HepG2 (cell line): ENCODE results near the gene CFAP70. TPM values are rescaled to one million over a fixed set of nuclear protein-coding genes. Genes with fewer than 3 reads are reported as not detected.

Experiments used
- HDAC2 ChIP-seq: sonication (generic); formaldehyde crosslinking; IDR thresholded peaks from 2 replicates; pipeline ENCODE4 v1.4.0; 2020; ENCODE audit warnings: missing genetic modification reagents
- HNF4G ChIP-seq, 2 experiments: sonication (generic) in 1 of 2; formaldehyde crosslinking in 1 of 2; IDR thresholded peaks; 2 replicates each; pipeline versions ENCODE4 v1.4.0 to v1.6.1; 2011 to 2020; ENCODE audit warnings: borderline replicate concordance in 2 of 2, low read depth in 2 of 2, mild to moderate bottlenecking in 2 of 2, low read length in 1 of 2, missing genetic modification reagents in 1 of 2, moderate library complexity in 1 of 2
- IRF2 ChIP-seq: IDR thresholded peaks from 2 replicates; pipeline ENCODE4 v1.6.1; 2018; ENCODE audit warnings: missing genetic modification reagents, missing compliant biosample characterization
- MEIS2 ChIP-seq: sonication (generic); formaldehyde crosslinking; IDR thresholded peaks from 2 replicates; pipeline ENCODE4 v1.9.0; 2021; ENCODE audit warnings: mild to moderate bottlenecking, missing genetic modification reagents
- NR2C2 ChIP-seq: sonication (generic); formaldehyde crosslinking; IDR thresholded peaks from 2 replicates; pipeline ENCODE4 v1.4.0; 2020; ENCODE audit warnings: missing genetic modification reagents, mild to moderate bottlenecking, moderate library complexity, borderline replicate concordance
- ZFP41 ChIP-seq: sonication (generic); formaldehyde crosslinking; IDR thresholded peaks from 2 replicates; pipeline ENCODE4 v1.4.0; 2020; ENCODE audit warnings: mild to moderate bottlenecking, missing genetic modification reagents, borderline replicate concordance
- ZNF143 ChIP-seq: sonication (generic); formaldehyde crosslinking; IDR thresholded peaks from 2 replicates; pipeline ENCODE4 v1.4.0; 2020; ENCODE audit warnings: missing genetic modification reagents
- ZNF274 ChIP-seq: sonication (generic); formaldehyde crosslinking; IDR thresholded peaks from 2 replicates; pipeline ENCODE4 v1.5.1; 2020; ENCODE audit warnings: mild to moderate bottlenecking, missing genetic modification reagents
- ZNF30 ChIP-seq: sonication (generic); formaldehyde crosslinking; IDR thresholded peaks from 2 replicates; pipeline ENCODE4 v1.5.0; 2020; ENCODE audit warnings: mild to moderate bottlenecking, missing genetic modification reagents
- ZNF451 ChIP-seq: sonication (generic); formaldehyde crosslinking; IDR thresholded peaks from 2 replicates; pipeline ENCODE4 v1.5.0; 2020; ENCODE audit warnings: mild to moderate bottlenecking, missing genetic modification reagents
- ZNF703 ChIP-seq: sonication (generic); formaldehyde crosslinking; IDR thresholded peaks from 2 replicates; pipeline ENCODE4 v1.5.1; 2020; ENCODE audit warnings: missing genetic modification reagents, mild to moderate bottlenecking, moderate library complexity, borderline replicate concordance
- polyA plus RNA-seq, 8 experiments: library from polyadenylated mRNA; depleted of rRNA in 3 of 8; stranded (reverse) in 7 of 8; unstranded in 1 of 8; fragments of >200 nt; fragmentation: Illumina TruSeq in 4 of 8; extraction: Trizol in 4 of 8; gene quantifications; 2 replicates each; pipeline versions ENCODE4 v1.2.1 to v1.2.3, GENCODE V29; 2011 to 2016; ENCODE audit warnings: low read depth in 4 of 8, missing spikeins in 1 of 8, mixed read lengths in 1 of 8; ENCODE audit not compliant: insufficient read depth in 1 of 8
- total RNA-seq, 5 experiments: library from RNA; depleted of rRNA; stranded (reverse); fragments of >200 nt; fragmentation: Illumina TruSeq; extraction: Trizol; gene quantifications; 2 replicates each; pipeline ENCODE4 v1.2.3, GENCODE V29; 2016; ENCODE audit warnings: low read depth in 1 of 5
- TF ChIP-seq, protein P1 (sequence below): sonication (generic); formaldehyde crosslinking; IDR thresholded peaks from 2 replicates; pipeline ENCODE4 v1.8.0; 2022; ENCODE audit warnings: missing genetic modification reagents, mild to moderate bottlenecking, moderate library complexity, borderline replicate concordance
- TF ChIP-seq, protein P2 (sequence below): IDR thresholded peaks from 2 replicates; pipeline ENCODE4 v1.6.1; 2018; ENCODE audit warnings: missing genetic modification reagents, mild to moderate bottlenecking, missing compliant biosample characterization
- TF ChIP-seq, protein P3 (sequence below): sonication (generic); formaldehyde crosslinking; IDR thresholded peaks from 2 replicates; pipeline ENCODE4 v1.4.0; 2020; ENCODE audit warnings: missing genetic modification reagents
- TF ChIP-seq, protein P4 (sequence below): sonication (generic); formaldehyde crosslinking; IDR thresholded peaks from 2 replicates; pipeline ENCODE4 v1.5.1; 2020; ENCODE audit warnings: missing genetic modification reagents, mild to moderate bottlenecking, borderline replicate concordance
- TF ChIP-seq, protein P5 (sequence below): sonication (generic); formaldehyde crosslinking; IDR thresholded peaks from 2 replicates; pipeline ENCODE4 v1.4.0; 2020; ENCODE audit warnings: missing genetic modification reagents

The CFAP70 gene
- total and polyA plus RNA-seq, 2 of the 13 experiments (the other 11 are each of a cell fraction or from before 2014, with no cell fraction given), result 0.27 to 0.38 TPM

DNA sequence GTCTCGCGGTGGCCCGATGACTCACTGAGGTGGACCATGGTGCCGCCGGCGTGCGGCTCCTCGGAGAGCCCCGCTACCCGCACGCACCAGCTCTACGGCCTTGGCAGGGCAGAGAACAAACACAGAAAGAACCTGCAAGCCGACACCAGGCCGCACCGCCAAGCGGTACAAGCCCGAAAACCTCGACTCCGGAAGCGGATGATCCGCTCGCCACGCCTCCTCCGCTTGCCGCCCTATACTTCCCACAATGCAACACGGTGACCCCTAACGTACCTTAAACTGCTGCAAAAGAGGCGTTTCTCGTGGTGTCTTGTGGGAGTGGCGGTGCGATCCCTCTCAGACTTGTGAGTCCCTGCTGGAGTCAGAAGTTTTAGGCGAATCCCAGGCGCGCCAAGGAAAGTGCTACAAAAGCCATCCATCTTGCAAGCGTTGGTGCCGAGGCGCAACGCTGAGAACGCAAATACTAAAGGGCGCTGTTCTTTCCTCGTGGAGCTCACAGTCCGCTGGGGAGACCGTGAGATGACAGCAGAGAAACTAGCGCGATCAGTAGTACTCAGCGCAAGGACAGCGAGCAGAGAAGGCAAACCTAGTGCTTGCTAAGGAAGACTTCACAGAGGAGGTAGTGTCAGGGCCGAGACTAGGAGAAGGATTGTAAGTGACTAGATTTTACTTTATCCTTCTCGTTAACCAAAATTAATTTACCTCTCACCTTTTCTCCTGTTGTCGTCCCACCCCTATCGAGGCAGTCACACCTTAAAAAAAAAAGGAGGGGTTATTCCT lies 106.0 kb downstream of the CFAP70 start, which contains the start of gene MRPS16 (continued):
- TF ChIP-seq HDAC2 (CRISPR knock-in tag) (peak; percentile 86), ZNF143 (CRISPR knock-in tag) (peak; percentile 97), ZNF703 (no peak), ZNF30 (CRISPR knock-in tag) (no peak), HNF4G (IDR thresholded peaks at IDR 0.05; ENCODE audit: borderline replicate concordance, low read depth, low read length) (peak; percentile 57; the same call in 1 of the 2 replicates), HNF4G (CRISPR knock-in tag; IDR thresholded peaks at IDR 0.05; ENCODE audit: borderline replicate concordance, low read depth) (peak; percentile 79; the same call in 1 of the 2 replicates), ZNF451 (CRISPR knock-in tag) (0 out of 2 replicates have a peak, but pooled peaks have one; percentile 57), MEIS2 (0 out of 2 replicates have a peak, but pooled peaks have one; percentile 19), NR2C2 (CRISPR knock-in tag) (peak; percentile 99), ZFP41 (CRISPR knock-in tag) (0 out of 2 replicates have a peak, but pooled peaks have one; percentile 66), IRF2 (CRISPR knock-in tag) (peak; percentile 95), ZNF274 (CRISPR knock-in tag) (peak; percentile 26; the same call in 1 of the 2 replicates)
- TF ChIP-seq, protein P1, sequence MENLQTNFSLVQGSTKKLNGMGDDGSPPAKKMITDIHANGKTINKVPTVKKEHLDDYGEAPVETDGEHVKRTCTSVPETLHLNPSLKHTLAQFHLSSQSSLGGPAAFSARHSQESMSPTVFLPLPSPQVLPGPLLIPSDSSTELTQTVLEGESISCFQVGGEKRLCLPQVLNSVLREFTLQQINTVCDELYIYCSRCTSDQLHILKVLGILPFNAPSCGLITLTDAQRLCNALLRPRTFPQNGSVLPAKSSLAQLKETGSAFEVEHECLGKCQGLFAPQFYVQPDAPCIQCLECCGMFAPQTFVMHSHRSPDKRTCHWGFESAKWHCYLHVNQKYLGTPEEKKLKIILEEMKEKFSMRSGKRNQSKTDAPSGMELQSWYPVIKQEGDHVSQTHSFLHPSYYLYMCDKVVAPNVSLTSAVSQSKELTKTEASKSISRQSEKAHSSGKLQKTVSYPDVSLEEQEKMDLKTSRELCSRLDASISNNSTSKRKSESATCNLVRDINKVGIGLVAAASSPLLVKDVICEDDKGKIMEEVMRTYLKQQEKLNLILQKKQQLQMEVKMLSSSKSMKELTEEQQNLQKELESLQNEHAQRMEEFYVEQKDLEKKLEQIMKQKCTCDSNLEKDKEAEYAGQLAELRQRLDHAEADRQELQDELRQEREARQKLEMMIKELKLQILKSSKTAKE, result no peak
- TF ChIP-seq, protein P2, sequence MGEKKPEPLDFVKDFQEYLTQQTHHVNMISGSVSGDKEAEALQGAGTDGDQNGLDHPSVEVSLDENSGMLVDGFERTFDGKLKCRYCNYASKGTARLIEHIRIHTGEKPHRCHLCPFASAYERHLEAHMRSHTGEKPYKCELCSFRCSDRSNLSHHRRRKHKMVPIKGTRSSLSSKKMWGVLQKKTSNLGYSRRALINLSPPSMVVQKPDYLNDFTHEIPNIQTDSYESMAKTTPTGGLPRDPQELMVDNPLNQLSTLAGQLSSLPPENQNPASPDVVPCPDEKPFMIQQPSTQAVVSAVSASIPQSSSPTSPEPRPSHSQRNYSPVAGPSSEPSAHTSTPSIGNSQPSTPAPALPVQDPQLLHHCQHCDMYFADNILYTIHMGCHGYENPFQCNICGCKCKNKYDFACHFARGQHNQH (CRISPR knock-in tag), result peak; percentile 75
- TF ChIP-seq, protein P3, sequence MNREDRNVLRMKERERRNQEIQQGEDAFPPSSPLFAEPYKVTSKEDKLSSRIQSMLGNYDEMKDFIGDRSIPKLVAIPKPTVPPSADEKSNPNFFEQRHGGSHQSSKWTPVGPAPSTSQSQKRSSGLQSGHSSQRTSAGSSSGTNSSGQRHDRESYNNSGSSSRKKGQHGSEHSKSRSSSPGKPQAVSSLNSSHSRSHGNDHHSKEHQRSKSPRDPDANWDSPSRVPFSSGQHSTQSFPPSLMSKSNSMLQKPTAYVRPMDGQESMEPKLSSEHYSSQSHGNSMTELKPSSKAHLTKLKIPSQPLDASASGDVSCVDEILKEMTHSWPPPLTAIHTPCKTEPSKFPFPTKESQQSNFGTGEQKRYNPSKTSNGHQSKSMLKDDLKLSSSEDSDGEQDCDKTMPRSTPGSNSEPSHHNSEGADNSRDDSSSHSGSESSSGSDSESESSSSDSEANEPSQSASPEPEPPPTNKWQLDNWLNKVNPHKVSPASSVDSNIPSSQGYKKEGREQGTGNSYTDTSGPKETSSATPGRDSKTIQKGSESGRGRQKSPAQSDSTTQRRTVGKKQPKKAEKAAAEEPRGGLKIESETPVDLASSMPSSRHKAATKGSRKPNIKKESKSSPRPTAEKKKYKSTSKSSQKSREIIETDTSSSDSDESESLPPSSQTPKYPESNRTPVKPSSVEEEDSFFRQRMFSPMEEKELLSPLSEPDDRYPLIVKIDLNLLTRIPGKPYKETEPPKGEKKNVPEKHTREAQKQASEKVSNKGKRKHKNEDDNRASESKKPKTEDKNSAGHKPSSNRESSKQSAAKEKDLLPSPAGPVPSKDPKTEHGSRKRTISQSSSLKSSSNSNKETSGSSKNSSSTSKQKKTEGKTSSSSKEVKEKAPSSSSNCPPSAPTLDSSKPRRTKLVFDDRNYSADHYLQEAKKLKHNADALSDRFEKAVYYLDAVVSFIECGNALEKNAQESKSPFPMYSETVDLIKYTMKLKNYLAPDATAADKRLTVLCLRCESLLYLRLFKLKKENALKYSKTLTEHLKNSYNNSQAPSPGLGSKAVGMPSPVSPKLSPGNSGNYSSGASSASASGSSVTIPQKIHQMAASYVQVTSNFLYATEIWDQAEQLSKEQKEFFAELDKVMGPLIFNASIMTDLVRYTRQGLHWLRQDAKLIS (CRISPR knock-in tag), result 0 out of 2 replicates have a peak, but pooled peaks have one; percentile 5
- TF ChIP-seq, protein P4, sequence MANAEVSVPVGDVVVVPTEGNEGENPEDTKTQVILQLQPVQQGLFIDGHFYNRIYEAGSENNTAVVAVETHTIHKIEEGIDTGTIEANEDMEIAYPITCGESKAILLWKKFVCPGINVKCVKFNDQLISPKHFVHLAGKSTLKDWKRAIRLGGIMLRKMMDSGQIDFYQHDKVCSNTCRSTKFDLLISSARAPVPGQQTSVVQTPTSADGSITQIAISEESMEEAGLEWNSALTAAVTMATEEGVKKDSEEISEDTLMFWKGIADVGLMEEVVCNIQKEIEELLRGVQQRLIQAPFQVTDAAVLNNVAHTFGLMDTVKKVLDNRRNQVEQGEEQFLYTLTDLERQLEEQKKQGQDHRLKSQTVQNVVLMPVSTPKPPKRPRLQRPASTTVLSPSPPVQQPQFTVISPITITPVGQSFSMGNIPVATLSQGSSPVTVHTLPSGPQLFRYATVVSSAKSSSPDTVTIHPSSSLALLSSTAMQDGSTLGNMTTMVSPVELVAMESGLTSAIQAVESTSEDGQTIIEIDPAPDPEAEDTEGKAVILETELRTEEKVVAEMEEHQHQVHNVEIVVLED, result peak; percentile 93
- TF ChIP-seq, protein P5, sequence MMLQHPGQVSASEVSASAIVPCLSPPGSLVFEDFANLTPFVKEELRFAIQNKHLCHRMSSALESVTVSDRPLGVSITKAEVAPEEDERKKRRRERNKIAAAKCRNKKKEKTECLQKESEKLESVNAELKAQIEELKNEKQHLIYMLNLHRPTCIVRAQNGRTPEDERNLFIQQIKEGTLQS (CRISPR knock-in tag), result peak; percentile 14; the same call in 1 of the 2 replicates
